Type B pancreatic cell (in vitro differentiated cells): ENCODE measurements around the gene LIG3. TPM values are rescaled to one million over a fixed set of nuclear protein-coding genes. Genes with fewer than 3 reads are reported as not detected.
"Not testable (repeated sequence)": the region's sequence is repeated elsewhere in the genome, so short reads cannot be mapped to it uniquely, and the experiment has no call there.

Experiments used
- DNase-seq: peaks from one replicate; pipeline ENCODE4 v3.0.0; 2021; ENCODE audit warnings: mixed read lengths; ENCODE audit not compliant: unreplicated experiment; ENCODE audit errors: extremely low spot score
- H3K27ac Mint-ChIP-seq: 2 replicates; pipeline ENCODE4 v1.8.0; 2021; ENCODE audit warnings: mild to moderate bottlenecking, mixed read lengths
- H3K27me3 Mint-ChIP-seq: 2 replicates; pipeline ENCODE4 v1.8.0; 2021; ENCODE audit warnings: mixed read lengths
- H3K36me3 Mint-ChIP-seq: 2 replicates; pipeline ENCODE4 v1.8.0; 2021; ENCODE audit warnings: mixed read lengths
- H3K4me1 Mint-ChIP-seq: one replicate; pipeline ENCODE4 v1.8.0; 2021; ENCODE audit warnings: mixed read lengths; ENCODE audit not compliant: unreplicated experiment
- H3K4me3 Mint-ChIP-seq: 2 replicates; pipeline ENCODE4 v1.8.0; 2021; ENCODE audit warnings: mild to moderate bottlenecking, mixed read lengths
- H3K9me3 Mint-ChIP-seq: 2 replicates; pipeline ENCODE4 v1.8.0; 2021; ENCODE audit warnings: mixed read lengths
- CTCF ChIP-seq: fragments of 200-600 bp; sonication (generic); conservative IDR thresholded peaks from 2 replicates; pipeline ENCODE4 v1.5.0; 2021; ENCODE audit warnings: antibody characterized with exemption, mild to moderate bottlenecking
- total RNA-seq: library from RNA; stranded (reverse); gene quantifications from 2 replicates; pipeline ENCODE4 v1.2.1, GENCODE V29; 2021; ENCODE audit warnings: low replicate concordance

The LIG3 gene
- total RNA-seq, 1 donor from 2014 or later, result 73.0 TPM

GRCh38 chr17:34999456-34999855 is 19.1 kb downstream of the LIG3 start:
- Mint-ChIP-seq H3K4me1 (peaks cover 4% of the 10 kb centered on the region), H3K36me3 (peaks cover 8% of the 10 kb centered on the region), H3K27ac (no peak overlapping the region), H3K27me3 (no peaks in the 10 kb centered on the region), H3K4me3 (no peak overlapping the region), H3K9me3 (no peaks in the 10 kb centered on the region)
- no peak for TF ChIP-seq CTCF
- no peak for DNase-seq

- H3K4me1 Mint-ChIP-seq, H3K27me3 Mint-ChIP-seq, DNase-seq, H3K27ac Mint-ChIP-seq, H3K4me3 Mint-ChIP-seq, H3K9me3 Mint-ChIP-seq: not testable (repeated sequence)
- H3K36me3 Mint-ChIP-seq, result peaks cover 15% of the 10 kb centered on the region
Measured at GRCh38 chr17:35000965-35001364, 20.7 kb downstream of the LIG3 start.

- TF ChIP-seq CTCF, result no peak
- no peaks in the 10 kb centered on the region for H3K27me3 Mint-ChIP-seq
- H3K9me3 Mint-ChIP-seq, result no peaks in the 10 kb centered on the region
- no peak overlapping the region for H3K4me3 Mint-ChIP-seq
- H3K27ac Mint-ChIP-seq, result no peak overlapping the region
- peaks cover 4% of the 10 kb centered on the region for H3K4me1 Mint-ChIP-seq
- peaks cover 16% of the 10 kb centered on the region for H3K36me3 Mint-ChIP-seq
- DNase-seq, result no peak
Measured at GRCh38 chr17:35001549-35001948, 21.2 kb downstream of the LIG3 start.

GRCh38 chr17:35002876-35003551 is 22.7 kb downstream of the LIG3 start:
- Mint-ChIP-seq H3K4me1 (peaks cover 4% of the 10 kb centered on the region), H3K27me3 (no peaks in the 10 kb centered on the region), H3K9me3 (no peaks in the 10 kb centered on the region), H3K27ac (no peak overlapping the region), H3K36me3 (peaks cover 23% of the 10 kb centered on the region), H3K4me3 (no peak overlapping the region)
- TF ChIP-seq CTCF, result no peak
- DNase-seq, result no peak

GRCh38 chr17:35003778-35004177 is 23.5 kb downstream of the LIG3 start:
- peaks cover 22% of the 10 kb centered on the region for H3K36me3 Mint-ChIP-seq
- no peaks in the 10 kb centered on the region for H3K4me1 Mint-ChIP-seq
- no peak for TF ChIP-seq CTCF
- H3K4me3 Mint-ChIP-seq, result no peak overlapping the region
- no peak overlapping the region for H3K27ac Mint-ChIP-seq
- H3K27me3 Mint-ChIP-seq, result no peaks in the 10 kb centered on the region
- H3K9me3 Mint-ChIP-seq, result no peaks in the 10 kb centered on the region
- DNase-seq, result no peak

- DNase-seq, result no peak
- Mint-ChIP-seq H3K4me3 (no peak overlapping the region), H3K27ac (no peak overlapping the region), H3K27me3 (no peaks in the 10 kb centered on the region), H3K9me3 (no peaks in the 10 kb centered on the region), H3K4me1 (no peaks in the 10 kb centered on the region), H3K36me3 (peaks cover 24% of the 10 kb centered on the region)
- no peak for TF ChIP-seq CTCF
Measured at GRCh38 chr17:35006345-35006744, 26.0 kb downstream of the LIG3 start.
